Glomerular endothelial cell (primary cell): ENCODE data around the gene DNAJC13. TPM values are rescaled to one million over a fixed set of nuclear protein-coding genes. Genes with fewer than 3 reads are reported as not detected.
A peak's percentile ranks its signal among the peaks of the same experiment; 100 is the strongest.
"Not testable (repeated sequence)": the region's sequence is repeated elsewhere in the genome, so short reads cannot be mapped to it uniquely, and the experiment has no call there.

Experiments
- DNase-seq: peaks from one replicate; pipeline ENCODE4 v3.0.0-alpha.2; 2011; ENCODE audit warnings: low read depth, low spot score; ENCODE audit errors: extremely low read depth
- total RNA-seq: library from RNA; depleted of rRNA; stranded (reverse); fragments of >200 nt; gene quantifications from 2 replicates; pipeline ENCODE4 v1.2.3, GENCODE V29; 2015

DNAJC13 gene, protein sequence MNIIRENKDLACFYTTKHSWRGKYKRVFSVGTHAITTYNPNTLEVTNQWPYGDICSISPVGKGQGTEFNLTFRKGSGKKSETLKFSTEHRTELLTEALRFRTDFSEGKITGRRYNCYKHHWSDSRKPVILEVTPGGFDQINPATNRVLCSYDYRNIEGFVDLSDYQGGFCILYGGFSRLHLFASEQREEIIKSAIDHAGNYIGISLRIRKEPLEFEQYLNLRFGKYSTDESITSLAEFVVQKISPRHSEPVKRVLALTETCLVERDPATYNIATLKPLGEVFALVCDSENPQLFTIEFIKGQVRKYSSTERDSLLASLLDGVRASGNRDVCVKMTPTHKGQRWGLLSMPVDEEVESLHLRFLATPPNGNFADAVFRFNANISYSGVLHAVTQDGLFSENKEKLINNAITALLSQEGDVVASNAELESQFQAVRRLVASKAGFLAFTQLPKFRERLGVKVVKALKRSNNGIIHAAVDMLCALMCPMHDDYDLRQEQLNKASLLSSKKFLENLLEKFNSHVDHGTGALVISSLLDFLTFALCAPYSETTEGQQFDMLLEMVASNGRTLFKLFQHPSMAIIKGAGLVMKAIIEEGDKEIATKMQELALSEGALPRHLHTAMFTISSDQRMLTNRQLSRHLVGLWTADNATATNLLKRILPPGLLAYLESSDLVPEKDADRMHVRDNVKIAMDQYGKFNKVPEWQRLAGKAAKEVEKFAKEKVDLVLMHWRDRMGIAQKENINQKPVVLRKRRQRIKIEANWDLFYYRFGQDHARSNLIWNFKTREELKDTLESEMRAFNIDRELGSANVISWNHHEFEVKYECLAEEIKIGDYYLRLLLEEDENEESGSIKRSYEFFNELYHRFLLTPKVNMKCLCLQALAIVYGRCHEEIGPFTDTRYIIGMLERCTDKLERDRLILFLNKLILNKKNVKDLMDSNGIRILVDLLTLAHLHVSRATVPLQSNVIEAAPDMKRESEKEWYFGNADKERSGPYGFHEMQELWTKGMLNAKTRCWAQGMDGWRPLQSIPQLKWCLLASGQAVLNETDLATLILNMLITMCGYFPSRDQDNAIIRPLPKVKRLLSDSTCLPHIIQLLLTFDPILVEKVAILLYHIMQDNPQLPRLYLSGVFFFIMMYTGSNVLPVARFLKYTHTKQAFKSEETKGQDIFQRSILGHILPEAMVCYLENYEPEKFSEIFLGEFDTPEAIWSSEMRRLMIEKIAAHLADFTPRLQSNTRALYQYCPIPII (N-terminal part only)
- total RNA-seq: 40.8 and 49.9 TPM in 2 replicates

DNA sequence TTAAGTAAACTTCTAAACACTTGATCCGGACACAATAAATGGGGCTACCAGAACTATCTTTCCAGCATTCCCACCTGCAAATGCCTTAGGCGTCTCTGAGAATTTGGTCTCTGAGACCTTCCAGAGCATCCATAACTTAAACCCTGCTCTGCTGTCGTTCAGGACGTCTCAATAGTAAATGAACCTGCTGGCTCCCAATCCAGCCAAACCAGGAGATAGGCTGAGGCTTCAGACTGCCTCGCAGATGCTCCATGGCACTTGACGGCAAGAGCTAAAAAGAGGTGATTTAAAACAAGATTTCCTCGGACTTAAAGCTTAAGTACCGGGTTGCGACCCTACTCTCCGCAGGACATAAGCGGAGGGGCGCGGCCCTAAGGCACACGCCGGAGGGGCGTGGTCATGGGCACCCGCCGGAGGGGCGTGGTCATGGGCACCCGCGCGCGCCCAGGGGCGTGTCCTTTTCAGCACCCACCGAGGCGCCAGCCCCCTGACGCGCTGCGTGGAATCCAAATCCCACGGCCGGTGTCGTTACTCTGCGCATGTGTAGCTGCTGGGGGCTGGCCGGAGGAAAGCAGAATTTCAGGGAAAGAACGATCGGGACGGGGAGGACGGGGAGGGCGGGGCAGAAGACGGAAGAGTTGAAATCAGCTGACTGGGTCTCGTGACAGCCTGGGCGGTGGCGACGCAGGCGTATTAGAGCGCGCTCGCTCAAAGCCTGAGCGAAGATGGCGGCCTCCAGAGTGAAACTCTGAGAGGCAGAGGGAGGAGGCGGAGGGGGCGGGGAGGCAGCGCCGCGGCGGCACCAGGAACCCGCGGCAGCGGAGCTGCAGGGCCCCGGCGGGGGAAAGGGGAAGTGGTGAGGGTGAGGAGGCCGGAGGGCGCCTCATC, at the start of gene DNAJC13:
DNAJC13 (plus strand) TSS at position 696 of the 888 bp plus-strand sequence. CDS start 17,049 bp downstream, outside the sequence.
- DNase-seq: peak; percentile 71

DNA sequence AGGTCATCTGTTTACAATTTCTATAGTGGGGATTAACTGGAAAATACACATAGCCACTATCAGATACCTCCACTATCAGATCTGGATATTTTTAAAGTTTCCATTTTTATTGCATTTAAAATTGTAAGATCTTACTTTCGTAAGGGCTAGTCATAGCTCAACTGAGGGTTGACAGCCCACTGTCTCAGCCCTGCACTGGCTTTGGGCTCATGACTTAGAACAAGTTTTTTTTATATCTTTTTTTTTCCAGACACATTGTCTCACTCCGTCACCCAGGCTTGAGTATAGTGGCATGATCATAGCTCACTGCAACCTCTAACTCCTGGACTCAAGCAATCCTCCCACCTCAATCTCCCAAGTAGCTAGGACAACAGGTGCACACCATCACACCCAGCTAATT, 48.8 kb upstream of the DNAJC13 start:
- no peak for DNase-seq

DNA sequence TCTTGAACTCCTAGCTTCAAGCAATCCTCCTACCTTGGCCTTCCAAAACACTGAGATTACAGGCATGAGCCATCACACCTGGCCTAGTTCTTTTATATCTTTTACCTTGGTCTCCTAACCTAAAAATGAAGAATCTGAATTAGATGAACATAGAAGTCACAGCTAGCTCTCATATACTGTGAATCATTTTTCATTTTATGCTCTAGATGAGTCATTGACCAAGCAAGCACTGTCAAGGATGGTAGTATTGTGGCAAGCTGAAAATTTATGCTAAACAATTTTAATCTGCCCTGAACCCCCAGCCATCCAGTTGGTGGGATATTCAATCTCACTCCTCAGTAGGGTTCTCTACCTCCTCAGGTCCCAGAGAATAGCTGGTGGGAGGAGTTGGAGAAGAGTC, 48.3 kb upstream of the DNAJC13 start:
- DNase-seq: no peak

DNA sequence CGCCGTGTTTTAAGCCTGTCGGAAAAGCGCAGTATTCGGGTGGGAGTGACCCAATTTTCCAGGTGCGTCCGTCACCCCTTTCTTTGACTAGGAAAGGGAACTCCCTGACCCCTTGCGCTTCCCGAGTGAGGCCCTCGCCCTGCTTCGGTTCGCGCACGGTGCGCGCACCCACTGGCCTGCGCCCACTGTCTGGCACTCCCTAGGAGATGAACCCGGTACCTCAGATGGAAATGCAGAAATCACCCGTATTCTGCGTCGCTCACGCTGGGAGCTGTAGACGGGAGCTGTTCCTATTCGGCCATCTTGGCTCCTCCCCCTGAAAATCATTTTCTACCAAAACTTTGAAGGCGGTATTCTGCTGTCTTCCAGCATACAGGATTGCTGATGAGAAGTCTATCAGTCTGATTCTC, 40.4 kb upstream of the DNAJC13 start:
- not testable (repeated sequence) for DNase-seq

DNA sequence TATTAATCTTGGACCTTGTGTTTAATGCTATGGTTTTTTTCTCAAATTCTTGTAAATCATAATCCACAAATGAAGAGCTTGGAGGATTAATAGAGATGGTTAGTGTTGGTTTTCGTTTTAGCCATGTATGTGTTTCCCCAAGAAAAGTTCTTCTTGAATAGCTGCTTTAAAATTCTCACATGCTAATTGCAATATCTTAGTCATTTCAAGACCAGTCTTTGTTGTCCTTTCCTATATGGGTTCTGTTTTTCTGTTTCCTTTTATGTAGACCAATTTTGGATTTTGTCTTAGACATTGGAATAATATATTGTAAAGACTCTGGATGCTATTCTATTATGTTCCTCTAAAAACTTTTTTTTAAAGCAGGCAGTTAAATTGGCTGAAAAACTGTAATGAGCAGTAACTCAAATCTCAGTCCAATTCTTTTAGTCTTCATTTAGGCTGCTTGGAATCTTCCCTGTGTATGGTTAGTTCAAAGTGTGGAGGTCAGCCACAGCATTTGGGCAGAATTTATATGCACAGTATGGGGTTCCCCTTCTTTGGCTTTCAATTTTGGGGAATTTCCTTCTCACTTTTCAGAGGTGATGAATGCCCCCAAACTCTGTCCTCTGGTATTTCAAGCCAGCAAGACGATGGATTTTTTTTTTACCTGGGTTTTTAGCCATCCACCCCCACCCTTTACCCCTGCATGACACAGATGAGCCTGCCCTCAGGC, 39.1 kb upstream of the DNAJC13 start:
- DNase-seq: no peak

DNA sequence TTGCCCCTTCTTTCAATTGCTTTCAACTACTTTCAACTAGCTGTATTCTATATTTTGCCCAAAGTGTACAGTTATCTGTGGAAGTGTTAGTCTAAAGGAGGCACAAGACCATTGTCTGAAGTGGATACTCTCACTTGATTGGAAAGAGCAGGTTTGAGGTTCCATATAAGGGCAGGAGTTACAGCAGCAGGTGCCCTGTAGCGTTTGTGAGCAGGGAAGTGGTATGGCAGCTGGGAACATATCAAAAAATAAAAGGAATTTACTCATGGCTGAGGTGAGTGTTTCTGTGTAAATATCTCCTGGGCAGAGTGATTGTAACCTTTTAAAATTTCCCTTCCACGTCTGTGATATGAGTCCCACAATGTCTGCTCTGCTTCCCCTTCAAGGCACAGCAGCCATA, 38.5 kb upstream of the DNAJC13 start:
- DNase-seq: no peak

DNA sequence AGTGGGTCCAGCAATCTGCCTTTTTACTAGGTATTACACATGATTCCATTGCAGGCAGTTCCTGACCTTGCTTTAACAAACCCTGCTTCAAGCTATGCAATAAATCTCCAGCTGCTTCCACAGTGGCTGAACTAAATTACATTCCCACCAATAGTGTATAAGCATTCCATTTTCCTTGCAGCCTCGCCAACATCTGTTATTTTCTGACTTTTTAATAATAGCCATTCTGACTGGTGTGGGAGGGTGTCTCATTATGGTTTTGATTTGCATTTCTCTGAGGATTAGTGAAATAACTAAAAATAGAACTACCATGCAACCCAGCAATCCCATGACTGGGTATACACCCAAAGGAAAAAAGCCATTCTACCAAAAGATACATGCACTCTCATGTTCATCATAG, 36.4 kb upstream of the DNAJC13 start:
- DNase-seq: no peak

DNA sequence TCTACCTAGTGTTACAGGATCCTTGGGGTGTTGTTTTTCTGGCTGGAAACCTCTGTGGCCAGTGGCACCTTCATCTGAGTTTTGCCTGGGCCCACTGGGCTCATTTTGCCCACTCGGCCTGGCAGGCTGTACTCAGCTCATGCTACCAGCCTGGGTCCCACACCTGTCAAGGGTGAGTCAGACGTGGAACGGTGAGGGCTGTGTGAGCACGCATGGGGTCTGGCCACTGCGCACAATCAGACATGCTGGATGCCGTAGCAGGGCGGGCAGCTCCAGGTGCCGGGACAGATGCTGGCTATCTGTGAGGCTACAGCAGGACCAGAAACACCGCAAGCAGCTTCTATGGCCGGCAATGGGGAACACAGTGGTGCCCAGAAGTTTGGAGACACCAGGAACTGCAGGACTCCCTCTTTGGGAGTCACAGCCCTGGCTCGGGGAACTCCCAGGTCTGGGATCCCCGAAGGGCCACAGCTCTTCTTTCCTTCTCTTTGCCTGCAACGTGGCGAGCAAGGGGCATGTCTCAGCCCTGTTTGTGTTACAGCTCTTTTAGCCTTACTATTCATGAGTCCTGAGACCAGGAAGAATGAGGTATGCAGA, 35.9 kb upstream of the DNAJC13 start:
- no peak for DNase-seq

DNA sequence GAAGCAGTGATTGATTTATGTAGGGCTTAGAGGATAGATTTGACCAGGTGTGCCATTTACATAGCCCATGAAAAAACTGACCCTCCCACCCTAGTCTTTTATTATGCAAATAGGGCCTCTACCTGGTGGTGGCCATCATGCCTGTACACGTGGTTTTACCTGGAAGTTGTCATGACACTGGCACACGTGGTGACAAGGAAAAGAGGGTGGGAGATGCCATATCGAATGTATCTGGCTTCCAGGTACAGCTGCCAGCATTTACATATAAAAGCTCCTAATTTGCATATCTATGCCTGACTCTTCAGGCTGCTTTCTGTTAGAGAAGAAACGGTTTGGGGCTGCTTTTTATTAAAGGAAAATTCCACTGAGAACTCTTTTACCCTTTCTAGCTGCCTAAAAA, 35.0 kb upstream of the DNAJC13 start:
- DNase-seq: no peak

DNA sequence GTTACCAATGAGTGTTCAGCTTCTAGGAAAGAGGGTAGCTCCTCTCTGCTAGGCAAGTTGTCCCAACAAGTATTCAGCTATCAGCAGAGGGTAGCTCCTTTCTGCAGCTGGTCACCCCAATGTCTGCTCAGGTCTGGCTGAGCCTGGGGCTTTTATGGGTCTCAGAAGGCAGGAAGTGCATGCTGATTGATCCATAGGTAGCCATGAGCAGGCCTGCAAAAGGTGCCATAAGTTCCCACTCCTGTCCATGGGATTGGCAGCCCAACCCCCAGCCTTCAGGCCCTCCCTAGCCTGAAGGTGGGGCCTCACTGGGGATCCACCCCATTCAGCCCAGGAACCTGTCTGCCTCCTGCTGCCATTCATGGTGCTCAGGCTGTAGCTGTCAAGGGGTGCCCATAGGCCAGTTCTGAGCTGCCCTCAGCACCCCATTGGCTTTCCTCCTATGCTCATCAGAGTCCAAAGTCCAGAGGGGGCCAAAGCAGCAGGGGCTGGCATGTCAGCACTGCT, 34.6 kb upstream of the DNAJC13 start:
- no peak for DNase-seq

DNA sequence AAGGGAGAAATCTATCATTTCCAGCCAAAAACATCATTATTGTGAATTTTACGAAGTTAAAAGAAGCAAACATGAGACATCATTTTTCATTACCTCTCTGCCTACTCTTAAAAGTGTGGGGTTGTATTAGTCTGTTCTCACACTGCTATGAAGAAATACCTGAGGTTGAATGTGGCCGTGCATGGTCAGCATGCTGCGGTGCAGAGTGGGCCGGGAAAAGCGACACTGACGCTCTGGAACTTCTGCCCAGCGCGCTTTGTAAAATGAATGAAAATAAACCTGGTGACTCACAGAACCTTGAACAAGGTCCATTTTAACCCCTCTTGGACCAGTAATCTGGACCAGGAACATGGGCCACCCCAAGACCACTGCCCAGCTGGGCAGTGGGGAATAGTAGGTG, 31.0 kb upstream of the DNAJC13 start:
- DNase-seq: no peak

DNA sequence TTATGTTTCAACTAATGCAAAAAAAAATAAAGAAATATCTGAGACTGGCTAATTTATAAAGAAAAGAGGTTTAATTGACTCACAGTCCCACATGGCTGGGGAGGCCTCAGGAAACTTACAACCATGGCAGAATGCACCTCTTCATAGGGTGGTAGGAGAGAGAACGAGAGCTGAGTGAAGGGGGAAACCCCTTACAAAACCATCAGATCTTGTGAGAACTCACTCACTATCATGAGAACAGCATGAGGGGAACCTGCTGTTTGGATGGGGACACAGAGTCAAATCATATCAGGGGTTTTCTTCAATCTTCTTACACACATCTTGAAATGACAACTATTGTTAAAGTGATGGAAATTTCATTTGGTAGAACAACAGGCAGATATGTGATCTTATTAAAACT, 24.6 kb upstream of the DNAJC13 start:
- not testable (repeated sequence) for DNase-seq

DNA sequence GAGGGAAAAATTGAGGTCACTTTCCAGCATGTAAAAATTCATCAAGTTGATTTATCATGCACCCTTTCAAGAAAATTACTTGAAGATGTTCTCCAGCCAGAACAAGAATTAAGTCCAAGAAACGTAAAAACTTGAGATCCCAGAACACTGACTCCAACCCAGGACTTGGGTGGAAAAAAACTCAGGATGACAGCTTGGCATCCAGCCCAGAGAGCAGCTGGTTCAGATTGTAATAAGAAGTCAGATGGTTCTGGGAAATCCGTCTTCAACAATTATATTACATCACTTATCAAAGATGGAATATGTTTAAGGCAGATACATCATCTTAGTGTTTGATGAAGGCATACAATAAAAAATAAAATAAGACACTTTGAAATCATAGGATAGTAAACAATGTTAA, 23.0 kb upstream of the DNAJC13 start:
- DNase-seq: no peak

DNA sequence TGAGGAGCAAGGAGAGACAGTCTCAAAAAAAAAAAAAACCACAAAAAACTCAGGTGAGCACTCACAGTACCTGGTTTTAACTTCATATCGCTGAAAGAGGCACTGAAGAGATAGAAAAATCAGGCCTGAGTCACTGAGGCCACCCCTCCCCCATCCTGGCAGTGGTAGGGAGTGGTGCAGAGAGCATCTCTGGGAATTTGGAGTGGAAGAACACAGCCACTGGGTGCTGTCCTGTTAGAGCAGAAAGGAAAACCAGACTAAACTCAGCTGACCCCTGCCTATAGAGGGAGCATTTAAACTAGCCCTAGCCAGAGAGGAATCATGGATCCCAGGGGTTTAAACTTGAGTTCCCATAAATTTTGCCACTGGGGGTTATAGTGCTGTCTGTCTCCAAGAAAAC, 22.2 kb upstream of the DNAJC13 start:
- DNase-seq: no peak

DNA sequence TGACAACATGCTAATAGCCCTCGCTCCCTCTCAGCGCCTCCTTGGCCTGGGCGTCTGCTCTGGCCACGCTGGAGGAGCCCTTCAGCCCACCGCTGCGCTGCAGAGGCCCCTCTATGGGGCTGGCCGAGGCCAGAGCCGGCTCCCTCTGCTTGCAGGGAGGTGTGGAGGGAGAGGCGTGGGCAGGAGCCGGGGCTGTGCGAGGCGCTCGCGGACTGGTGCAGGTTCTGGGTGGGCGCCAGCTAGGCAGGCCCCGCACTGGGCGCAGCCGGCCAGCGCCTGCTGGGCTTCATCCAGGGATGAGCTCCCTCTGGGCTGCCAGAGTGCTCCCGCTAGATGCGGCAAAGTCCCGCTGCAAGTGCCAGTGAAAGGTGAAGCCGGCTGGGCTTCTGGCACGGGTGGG, 21.0 kb upstream of the DNAJC13 start:
- no peak for DNase-seq

DNA sequence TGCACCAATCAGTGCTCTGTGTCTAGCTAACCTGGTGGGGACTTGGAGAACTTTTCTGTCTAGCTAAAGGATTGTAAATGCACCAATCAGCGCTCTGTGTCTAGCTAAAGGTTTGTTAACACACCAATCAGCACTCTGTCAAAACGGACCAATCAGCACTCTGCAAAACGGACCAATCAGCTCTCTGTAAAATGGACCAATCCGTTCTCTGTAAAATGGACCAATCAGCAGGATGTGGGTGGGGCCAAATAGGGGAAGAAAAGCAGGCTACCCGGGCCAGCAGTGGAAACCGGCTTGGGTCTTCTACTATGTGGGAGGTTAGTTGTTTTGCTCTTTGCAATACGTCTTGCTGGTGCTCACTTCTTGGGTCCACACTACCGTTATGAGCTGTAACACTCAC, 20.5 kb upstream of the DNAJC13 start:
- not testable (repeated sequence) for DNase-seq

DNA sequence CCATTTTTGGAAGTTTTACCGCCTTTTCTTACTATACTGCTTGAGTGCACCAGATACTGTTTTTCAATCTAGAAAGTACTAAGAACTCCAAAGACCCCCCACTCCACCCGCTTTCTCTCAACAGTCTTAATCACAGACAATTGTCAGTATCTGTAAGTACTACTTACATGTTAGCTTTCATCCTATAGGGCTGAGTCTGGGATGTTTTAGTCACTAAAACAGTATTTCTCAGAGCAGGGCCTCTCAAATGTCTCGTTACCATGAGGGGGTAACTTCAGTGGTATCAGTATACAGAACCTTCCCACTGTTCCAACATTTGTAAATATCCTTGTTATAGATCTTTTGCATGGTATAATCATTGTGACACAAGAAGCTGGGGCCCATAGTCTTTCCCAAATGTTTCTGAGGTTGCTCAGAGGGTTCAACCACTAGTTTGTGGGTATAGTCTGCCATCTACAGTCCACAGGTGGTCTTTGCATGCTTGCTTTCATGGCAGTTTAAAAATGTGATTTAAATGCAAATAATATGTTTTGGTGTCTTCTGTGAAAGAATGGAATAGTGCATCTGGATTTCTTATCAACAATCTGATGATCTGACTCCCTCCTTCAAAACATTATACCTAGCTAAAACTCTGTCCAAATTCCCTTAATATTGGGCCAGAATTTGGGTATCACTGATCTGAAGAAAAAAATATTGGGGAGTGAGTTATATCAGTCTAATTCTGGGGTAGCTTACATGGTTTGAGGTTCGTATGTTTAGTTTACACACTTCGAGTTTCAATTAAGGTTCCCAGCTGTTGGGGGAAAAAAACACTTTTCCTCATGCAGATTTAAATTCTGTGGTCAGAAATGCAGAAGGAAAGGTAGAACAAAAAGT, 18.0 kb upstream of the DNAJC13 start:
- no peak for DNase-seq

DNA sequence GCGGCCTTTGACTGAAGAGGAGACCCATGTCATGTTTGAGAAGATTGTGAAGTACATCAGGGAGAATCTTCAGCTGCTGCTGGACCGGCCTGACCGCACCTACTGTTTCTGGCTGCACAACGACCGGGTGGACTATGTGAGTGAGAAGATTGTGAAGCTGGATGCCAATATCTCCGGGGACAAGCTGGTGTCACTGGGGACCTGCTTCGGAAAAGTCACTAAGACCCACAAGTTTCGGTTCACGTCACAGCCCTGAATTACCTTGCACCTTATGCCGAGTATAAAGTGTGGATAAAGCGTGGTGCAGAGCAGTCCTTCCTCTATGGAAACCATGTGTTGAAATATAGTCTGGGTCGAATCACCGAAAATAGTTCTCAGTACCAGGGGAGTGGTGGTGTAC, 16.0 kb upstream of the DNAJC13 start:
- DNase-seq: no peak
